Transverse colon (tissue), 4 donors: Measurements from ENCODE around the gene ZMIZ1.

Experiments used
- EP300 ChIP-seq: sonication (generic); formaldehyde crosslinking; IDR thresholded peaks from one replicate; pipeline ENCODE4 v1.6.1; 2017; ENCODE audit warnings: antibody characterized with exemption, low read depth
- POLR2A ChIP-seq: fragments of 450-650 bp; IDR thresholded peaks from one replicate; pipeline ENCODE4 v1.6.1; 2016; ENCODE audit warnings: antibody characterized with exemption, mild to moderate bottlenecking, moderate library complexity
- POLR2AphosphoS5 ChIP-seq, 3 donors: sonication (generic); formaldehyde crosslinking; IDR thresholded peaks; one replicate each; pipeline ENCODE4 v1.6.1; 2016; ENCODE audit warnings: antibody characterized with exemption in 3 of 3
- TF ChIP-seq, protein P1 (sequence below), 5 experiments: fragments of 200-600 bp in 3 of 5; fragments of 450-650 bp in 2 of 5; sonication (generic) in 3 of 5; IDR thresholded peaks; 1 replicate in 2 of 5; 2 replicates in 3 of 5; pipeline ENCODE4 v1.5.1; 2016 to 2017; ENCODE audit warnings: antibody characterized with exemption in 5 of 5, inconsistent platforms in 3 of 5, mild to moderate bottlenecking in 2 of 5, moderate library complexity in 1 of 5

DNA sequence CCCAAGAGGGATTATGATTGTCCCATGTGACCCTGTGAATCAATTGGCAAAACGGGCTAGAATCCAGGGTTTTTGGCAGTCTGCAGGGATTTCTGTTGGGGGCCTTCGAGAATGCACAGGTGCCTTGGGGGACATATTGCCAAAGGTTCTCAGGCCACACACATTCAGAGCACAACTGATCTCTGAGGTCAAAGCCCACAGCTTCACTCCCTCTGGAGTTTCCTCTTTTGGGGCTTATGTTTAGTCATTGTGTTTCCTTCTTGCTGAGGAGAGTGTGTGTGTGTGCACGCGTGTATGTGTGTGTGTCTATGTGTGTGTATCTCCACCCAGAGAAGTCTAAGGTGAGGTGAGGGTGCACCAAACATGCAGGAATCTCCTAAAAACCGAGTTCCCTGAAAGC is 287.3 kb downstream of the ZMIZ1 start:
- TF ChIP-seq EP300 (no peak), POLR2A (no peak), POLR2AphosphoS5 (IDR thresholded peaks at IDR 0.05) (no peak)
- TF ChIP-seq, protein P1, sequence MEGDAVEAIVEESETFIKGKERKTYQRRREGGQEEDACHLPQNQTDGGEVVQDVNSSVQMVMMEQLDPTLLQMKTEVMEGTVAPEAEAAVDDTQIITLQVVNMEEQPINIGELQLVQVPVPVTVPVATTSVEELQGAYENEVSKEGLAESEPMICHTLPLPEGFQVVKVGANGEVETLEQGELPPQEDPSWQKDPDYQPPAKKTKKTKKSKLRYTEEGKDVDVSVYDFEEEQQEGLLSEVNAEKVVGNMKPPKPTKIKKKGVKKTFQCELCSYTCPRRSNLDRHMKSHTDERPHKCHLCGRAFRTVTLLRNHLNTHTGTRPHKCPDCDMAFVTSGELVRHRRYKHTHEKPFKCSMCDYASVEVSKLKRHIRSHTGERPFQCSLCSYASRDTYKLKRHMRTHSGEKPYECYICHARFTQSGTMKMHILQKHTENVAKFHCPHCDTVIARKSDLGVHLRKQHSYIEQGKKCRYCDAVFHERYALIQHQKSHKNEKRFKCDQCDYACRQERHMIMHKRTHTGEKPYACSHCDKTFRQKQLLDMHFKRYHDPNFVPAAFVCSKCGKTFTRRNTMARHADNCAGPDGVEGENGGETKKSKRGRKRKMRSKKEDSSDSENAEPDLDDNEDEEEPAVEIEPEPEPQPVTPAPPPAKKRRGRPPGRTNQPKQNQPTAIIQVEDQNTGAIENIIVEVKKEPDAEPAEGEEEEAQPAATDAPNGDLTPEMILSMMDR (IDR thresholded peaks at IDR 0.05), result no peak
